AG04449 (cell line): ENCODE measurements around the gene KRTAP4-16.

Experiments
- CTCF ChIA-PET: fragments of 350-600 bp; formaldehyde crosslinking; extraction: SDS; loops from one replicate; lab custom pipeline; 2021; ENCODE audit warnings: antibody characterized with exemption; lab: Yijun Ruan, JAX
- POLR2A ChIA-PET: fragments of 400-600, 350-600 bp; formaldehyde crosslinking; extraction: SDS; loops from one replicate; lab custom pipeline; 2020; ENCODE audit warnings: antibody characterized with exemption, inconsistent platforms; lab: Yijun Ruan, JAX
- DNase-seq: peaks from one replicate; pipeline ENCODE4 v3.0.0-alpha.2; 2010; ENCODE audit warnings: low read depth, low spot score
- H3K4me3 ChIP-seq: 2 replicates; pipeline ENCODE4 v1.5.1; 2011; ENCODE audit warnings: low read depth, mild to moderate bottlenecking, control low read depth, low read length
- TF ChIP-seq, protein P1 (sequence below): IDR thresholded peaks from one replicate; pipeline ENCODE4 v1.5.1; 2011; ENCODE audit warnings: mild to moderate bottlenecking, moderate library complexity, low read length, control low read depth, inconsistent platforms; ENCODE audit not compliant: insufficient read depth; ENCODE audit errors: missing control alignments

KRTAP4-16 gene

GRCh38 chr17:41082626-41083025 lies 19.4 kb downstream of the KRTAP4-16 start:
- ChIA-PET POLR2A (no interaction called here), CTCF (no interaction called here)
- H3K4me3 ChIP-seq: no peak overlapping the region
- no peak for DNase-seq
- TF ChIP-seq, protein P1, sequence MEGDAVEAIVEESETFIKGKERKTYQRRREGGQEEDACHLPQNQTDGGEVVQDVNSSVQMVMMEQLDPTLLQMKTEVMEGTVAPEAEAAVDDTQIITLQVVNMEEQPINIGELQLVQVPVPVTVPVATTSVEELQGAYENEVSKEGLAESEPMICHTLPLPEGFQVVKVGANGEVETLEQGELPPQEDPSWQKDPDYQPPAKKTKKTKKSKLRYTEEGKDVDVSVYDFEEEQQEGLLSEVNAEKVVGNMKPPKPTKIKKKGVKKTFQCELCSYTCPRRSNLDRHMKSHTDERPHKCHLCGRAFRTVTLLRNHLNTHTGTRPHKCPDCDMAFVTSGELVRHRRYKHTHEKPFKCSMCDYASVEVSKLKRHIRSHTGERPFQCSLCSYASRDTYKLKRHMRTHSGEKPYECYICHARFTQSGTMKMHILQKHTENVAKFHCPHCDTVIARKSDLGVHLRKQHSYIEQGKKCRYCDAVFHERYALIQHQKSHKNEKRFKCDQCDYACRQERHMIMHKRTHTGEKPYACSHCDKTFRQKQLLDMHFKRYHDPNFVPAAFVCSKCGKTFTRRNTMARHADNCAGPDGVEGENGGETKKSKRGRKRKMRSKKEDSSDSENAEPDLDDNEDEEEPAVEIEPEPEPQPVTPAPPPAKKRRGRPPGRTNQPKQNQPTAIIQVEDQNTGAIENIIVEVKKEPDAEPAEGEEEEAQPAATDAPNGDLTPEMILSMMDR: no peak

- ChIA-PET POLR2A (no interaction called here), CTCF (no interaction called here)
These were observed 25.2 kb downstream of the KRTAP4-16 start for GRCh38 chr17:41076788-41077187.

GRCh38 chr17:41073676-41074075 lies 28.3 kb downstream of the KRTAP4-16 start:
- CTCF ChIA-PET: interaction anchor here (1.3 to 1.6 kb wide), 2 partner anchors 475 to 593 kb away, joined by 3 to 6 read pairs; no protein-coding TSS in a partner anchor
- no peak overlapping the region for H3K4me3 ChIP-seq
- TF ChIP-seq, protein P1: no peak
- no peak for DNase-seq
- POLR2A ChIA-PET: no interaction called here

More at GRCh38 chr17:41076788-41077187, 25.2 kb downstream of the KRTAP4-16 start:
- H3K4me3 ChIP-seq: no peak overlapping the region
- no peak for DNase-seq
- TF ChIP-seq, protein P1: no peak

GRCh38 chr17:41071606-41072360 lies 30.2 kb downstream of the KRTAP4-16 start:
- TF ChIP-seq, protein P1: no peak
- CTCF ChIA-PET: interaction anchor here (2.0 kb wide), 1 partner anchor 477 kb away, joined by 10 read pairs; no protein-coding TSS in a partner anchor
- H3K4me3 ChIP-seq: no peak overlapping the region
- POLR2A ChIA-PET: no interaction called here
- DNase-seq: no peak

DNA sequence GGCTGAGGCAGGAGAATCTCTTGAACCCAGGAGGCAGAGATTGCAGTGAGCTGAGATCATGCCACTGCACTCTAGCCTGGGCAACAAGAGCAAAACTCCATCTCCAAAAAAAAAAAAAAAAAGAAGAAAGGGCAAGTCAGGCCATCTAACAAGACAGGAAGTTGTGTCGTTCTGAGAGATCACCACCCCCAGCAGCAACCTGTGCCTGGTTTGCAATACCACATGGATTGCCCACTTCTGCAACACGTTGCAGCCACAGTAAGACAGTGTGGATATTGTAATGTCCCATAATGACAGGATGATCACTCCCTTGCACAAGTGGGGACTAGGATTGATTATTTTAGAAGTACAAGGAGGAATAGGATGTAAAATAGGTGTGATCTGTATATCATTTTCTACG lies 33.0 kb downstream of the KRTAP4-16 start:
- no peak for DNase-seq
- TF ChIP-seq, protein P1: no peak
- ChIA-PET POLR2A (no interaction called here), CTCF (no interaction called here)
- no peak overlapping the region for H3K4me3 ChIP-seq

- POLR2A ChIA-PET: interaction anchor here (1.2 kb wide), 1 partner anchor 157 kb away, joined by 7 read pairs; no protein-coding TSS in a partner anchor
- CTCF ChIA-PET: interaction anchor here (1.0 kb wide), 1 partner anchor 158 kb away, joined by 3 read pairs; no protein-coding TSS in a partner anchor
- TF ChIP-seq, protein P1: no peak
- no peak for DNase-seq
- H3K4me3 ChIP-seq: no peak overlapping the region
These were observed 34.7 kb downstream of the KRTAP4-16 start for GRCh38 chr17:41067281-41067680.
